Liver (tissue), 2 donors: ENCODE data around the gene LPCAT1.

Experiments
- YY1 ChIP-seq: IDR thresholded peaks from 2 replicates; pipeline ENCODE4 v1.6.1; 2016; ENCODE audit warnings: antibody characterized with exemption, mild to moderate bottlenecking
- TF ChIP-seq, protein P1 (sequence below): fragments of 150-350 bp; IDR thresholded peaks from 2 replicates; pipeline ENCODE4 v1.5.1; 2017; ENCODE audit warnings: improper control_type of control experiment, low read depth, low read length; ENCODE audit not compliant: missing input control
- TF ChIP-seq, protein P2 (sequence below): IDR thresholded peaks from 2 replicates; pipeline ENCODE4 v1.6.1; 2016; ENCODE audit warnings: antibody characterized with exemption
- donor health status: healthy.

DNA sequence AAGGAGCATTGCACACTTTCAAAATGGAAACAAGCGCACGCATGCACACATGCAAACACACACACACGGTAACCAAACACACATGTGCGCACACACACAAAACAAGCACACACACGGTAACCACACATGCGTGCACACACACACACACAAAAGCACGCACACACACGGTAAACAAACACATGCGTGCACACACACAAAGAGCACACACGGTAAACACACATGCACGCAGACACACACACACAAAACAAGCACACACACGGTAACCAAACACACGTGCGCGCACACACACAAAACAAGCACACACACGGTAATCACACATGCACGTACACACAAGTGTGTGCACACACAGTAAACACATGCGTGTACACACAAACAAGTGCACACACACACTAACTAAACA is 59.2 kb downstream of the LPCAT1 start:
- TF ChIP-seq, protein P1, sequence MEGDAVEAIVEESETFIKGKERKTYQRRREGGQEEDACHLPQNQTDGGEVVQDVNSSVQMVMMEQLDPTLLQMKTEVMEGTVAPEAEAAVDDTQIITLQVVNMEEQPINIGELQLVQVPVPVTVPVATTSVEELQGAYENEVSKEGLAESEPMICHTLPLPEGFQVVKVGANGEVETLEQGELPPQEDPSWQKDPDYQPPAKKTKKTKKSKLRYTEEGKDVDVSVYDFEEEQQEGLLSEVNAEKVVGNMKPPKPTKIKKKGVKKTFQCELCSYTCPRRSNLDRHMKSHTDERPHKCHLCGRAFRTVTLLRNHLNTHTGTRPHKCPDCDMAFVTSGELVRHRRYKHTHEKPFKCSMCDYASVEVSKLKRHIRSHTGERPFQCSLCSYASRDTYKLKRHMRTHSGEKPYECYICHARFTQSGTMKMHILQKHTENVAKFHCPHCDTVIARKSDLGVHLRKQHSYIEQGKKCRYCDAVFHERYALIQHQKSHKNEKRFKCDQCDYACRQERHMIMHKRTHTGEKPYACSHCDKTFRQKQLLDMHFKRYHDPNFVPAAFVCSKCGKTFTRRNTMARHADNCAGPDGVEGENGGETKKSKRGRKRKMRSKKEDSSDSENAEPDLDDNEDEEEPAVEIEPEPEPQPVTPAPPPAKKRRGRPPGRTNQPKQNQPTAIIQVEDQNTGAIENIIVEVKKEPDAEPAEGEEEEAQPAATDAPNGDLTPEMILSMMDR = no peak
- TF ChIP-seq, protein P2, sequence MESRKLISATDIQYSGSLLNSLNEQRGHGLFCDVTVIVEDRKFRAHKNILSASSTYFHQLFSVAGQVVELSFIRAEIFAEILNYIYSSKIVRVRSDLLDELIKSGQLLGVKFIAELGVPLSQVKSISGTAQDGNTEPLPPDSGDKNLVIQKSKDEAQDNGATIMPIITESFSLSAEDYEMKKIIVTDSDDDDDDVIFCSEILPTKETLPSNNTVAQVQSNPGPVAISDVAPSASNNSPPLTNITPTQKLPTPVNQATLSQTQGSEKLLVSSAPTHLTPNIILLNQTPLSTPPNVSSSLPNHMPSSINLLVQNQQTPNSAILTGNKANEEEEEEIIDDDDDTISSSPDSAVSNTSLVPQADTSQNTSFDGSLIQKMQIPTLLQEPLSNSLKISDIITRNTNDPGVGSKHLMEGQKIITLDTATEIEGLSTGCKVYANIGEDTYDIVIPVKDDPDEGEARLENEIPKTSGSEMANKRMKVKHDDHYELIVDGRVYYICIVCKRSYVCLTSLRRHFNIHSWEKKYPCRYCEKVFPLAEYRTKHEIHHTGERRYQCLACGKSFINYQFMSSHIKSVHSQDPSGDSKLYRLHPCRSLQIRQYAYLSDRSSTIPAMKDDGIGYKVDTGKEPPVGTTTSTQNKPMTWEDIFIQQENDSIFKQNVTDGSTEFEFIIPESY = no peak
- no peak for TF ChIP-seq YY1
